ENCODE data around the gene TUT7.

Gene TUT7

GRCh38 chr9:86248746-86249145, 105.5 kb downstream of the TUT7 start:
- DNase-seq = no peak

DNA sequence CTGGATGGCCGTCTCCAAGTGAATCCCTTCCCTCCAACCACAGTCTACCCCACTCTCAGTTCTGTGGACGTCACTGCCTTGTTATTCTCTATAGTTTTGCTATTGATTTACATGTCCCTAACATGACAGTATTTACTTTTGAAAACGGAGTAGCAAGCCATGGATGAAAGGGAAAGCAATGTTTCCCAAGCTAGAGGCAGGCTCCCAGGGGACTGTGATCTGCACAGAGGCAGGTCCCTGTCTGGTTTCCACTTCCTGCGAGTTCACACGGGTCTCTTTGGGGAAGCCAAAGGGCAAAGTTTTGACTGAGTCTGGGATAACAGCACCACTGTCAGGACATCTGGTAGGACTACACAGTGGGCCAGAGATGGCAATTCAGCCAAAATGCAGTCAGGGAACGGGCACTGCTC, 107.5 kb downstream of the TUT7 start:
- no peak for DNase-seq

DNA sequence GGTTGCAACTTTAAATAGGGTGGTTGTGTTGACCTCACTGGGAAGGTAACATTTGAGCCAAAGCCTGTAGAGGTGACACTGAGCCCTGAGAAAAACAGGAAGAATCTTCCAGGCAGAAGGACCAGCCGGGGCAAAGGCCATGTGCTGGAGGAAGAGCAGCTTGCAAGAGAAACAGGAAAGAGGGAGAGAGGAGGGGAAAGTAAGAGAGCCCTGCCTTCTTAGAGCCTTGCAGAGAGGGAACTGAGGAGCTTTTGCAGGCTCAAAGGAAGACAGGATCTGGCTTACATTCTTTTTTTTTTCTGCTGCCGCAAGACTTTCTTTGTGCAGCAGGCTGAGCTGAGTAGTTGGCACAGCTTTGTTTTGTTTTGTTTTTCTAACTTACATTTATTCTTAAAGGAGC, 112.1 kb downstream of the TUT7 start:
- DNase-seq = no peak

DNA sequence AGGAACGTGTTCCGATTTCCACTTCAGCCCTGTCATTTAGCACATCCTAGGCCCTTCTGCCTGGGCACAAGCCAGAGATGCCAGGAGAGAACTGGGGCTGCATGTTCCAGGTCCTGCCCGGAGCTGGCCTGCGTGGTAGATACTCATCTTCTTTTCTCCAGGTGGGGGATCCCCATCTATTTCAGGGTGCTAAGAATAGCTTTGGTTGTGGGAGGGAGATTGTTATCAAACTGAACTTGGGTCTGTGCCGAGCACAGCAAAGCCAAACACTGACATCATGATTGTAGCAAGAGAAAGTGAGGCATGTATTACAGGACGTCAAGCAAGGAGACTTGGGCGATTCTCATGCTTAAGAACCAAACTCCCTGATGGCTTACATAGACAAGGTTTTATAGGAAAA, 113.0 kb downstream of the TUT7 start:
- no peak for DNase-seq

DNA sequence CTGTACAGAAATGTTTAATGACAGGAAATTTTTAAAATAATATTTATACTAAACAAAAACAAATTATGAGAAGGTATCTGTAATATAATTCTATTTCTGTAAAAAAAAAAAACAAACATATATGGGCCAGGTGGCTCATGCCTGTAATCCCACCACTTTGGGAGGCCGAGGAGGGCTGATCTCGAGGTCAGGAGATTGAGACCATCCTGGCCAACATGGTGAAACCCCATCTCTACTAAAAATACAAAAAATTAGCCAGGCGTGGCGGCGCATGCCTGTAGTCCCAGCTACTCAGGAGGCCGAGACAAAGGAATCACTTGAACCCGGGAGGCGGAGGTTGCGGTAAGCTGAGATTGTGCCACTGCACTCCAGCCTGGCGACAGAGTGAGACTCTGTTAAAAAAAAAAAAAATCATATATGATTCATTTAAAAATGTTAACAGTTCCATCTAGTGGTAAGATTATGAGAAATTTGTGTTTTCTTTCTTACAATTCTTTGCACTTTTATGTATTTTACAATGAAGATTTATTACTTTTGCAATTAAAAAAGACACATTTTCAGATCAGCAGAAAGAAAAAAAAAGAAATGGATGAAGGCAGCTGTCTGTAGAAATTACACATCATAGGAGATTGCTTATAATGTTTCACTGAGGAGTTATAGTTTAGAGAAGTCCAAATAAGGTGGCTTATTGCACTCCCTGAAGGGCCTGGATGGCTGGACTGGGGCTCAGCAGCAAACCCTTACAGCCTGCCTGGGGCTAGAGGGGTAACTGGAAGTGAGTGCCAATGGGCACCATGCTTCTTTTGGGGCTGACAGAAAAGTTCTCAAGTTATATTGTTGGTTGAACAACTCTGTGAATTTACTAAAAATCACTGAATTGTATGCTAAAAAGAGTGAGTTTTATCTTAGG, 115.1 kb downstream of the TUT7 start:
- DNase-seq = no peak
